NCI-H128 (cell line): ENCODE results near the gene DCUN1D4.

Experiments
- DNase-seq: peaks from one replicate; lab custom pipeline; 2025; ENCODE audit not compliant: unreplicated experiment; lab: John Stamatoyannopoulos, UW

Gene DCUN1D4

GRCh38 chr4:51963841-51964517, 121.0 kb downstream of the DCUN1D4 start:
- DNase-seq = no peak

GRCh38 chr4:51965862-51966261, 122.9 kb downstream of the DCUN1D4 start:
- DNase-seq = no peak
